GM21423 (cell line): ENCODE data around the gene EPHA1.
"Not testable (repeated sequence)": the region's sequence is repeated elsewhere in the genome, so short reads cannot be mapped to it uniquely, and the experiment has no call there.

Experiments used
- ATAC-seq: cut with Tn5 transposase; IDR thresholded peaks from one replicate; pipeline ENCODE4 v1.9.1; 2021; ENCODE audit warnings: mild to moderate bottlenecking, moderate library complexity; ENCODE audit not compliant: unreplicated experiment

EPHA1 gene

DNA sequence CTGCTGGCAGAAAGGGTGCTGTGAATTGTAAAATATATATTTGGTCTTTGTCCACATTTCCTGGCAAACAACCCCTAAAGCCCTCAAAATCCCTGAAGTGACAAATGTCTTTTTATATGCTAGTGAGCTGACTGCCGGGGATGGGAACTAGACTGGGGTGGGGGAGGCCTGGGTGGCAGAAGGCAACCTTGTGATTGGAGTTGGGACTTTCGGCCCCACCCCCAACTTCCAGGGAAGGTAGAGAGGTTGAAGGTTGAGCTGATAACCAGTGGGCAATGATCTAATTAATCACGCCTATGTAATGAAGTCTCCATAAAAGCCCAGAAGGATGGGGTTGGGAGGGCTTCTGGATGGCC, 2.7 kb downstream of the EPHA1 start:
- ATAC-seq = no peak

- no peak for ATAC-seq
Measured at GRCh38 chr7:143405173-143406001, 3.3 kb downstream of the EPHA1 start.

- ATAC-seq = not testable (repeated sequence)
Measured at GRCh38 chr7:143402233-143402632, 6.4 kb downstream of the EPHA1 start.

DNA sequence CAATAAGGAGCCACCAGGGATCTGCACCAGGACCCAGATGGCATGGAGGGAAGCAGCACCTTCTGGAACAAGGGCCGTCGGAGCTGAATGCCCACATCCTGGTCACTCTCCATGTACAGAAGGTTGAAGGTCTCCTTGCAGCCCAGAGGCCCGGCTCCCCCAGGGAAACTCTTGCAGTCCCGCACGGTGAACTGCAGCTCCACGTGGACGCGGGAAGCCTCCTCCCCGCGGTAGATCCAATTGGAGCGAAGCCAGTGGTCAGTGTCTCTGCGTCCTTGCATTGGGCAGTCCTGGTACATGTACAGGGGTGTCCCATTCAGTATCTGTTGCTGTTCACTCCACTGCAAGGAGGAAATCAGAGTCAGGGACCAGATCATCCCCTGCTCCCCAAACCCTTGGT, 7.4 kb downstream of the EPHA1 start:
- no peak for ATAC-seq

DNA sequence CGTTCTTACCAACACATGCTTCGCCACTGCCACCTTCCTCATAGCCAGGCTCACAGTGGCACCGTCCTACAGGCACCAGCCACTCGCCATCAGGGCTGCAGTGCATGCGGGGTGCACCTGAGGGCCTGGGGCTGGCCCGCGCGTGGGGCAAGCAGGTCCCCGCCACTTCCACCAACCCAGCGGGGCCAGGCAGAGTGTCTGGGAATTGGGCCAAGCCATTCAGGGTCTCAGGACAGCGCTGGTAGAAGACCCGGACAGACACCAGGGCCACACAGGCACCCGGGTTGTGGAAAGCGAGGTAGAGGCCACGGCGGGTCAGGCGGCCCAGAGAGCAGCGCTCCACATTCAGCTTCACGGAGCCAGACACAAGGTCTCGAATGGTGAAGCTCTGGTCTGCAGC, 9.0 kb downstream of the EPHA1 start:
- ATAC-seq = no peak

DNA sequence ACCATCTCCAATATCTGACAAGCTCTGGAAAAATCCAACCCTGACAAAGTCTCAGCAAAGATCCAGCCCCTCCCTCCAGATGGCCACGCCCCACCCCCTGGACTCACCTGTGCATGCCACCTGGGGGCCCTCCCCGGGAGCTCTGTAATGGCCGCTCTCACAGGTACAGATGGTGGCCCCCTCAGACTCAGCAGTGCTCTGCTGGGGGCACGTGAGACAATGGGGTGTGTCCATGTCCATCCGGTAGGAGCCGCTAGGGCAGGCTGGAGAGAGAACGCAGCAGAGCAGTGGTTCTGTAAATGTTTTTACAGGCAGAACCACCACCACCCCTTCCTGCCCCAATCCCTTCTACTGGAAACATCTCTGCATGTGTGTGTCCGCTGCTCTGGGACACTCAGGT, 9.5 kb downstream of the EPHA1 start:
- no peak for ATAC-seq

DNA sequence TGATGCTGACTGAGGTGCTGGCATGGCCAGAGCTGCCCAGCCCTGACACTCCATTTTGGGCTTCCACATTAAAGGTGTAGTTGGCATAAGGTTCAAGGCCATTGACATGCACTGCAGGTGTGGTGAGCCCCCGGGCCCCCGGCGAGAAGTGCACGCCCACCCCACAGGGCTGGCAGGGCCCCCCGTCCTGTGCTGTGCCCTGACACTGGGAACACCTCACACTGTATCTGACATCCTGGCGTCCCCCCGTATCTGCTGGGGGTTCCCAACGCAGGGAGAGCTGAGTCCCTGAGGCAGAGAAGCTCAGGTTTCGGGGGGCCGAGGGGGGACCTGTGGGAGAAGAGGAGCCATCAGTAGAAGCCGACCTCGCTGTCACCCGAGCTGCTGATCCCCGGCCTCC, 10.0 kb downstream of the EPHA1 start:
- ATAC-seq = no peak

- ATAC-seq = no peak
Measured at GRCh38 chr7:143397710-143398530, 10.7 kb downstream of the EPHA1 start.

GRCh38 chr7:143396625-143397556, 11.8 kb downstream of the EPHA1 start:
- ATAC-seq = no peak

DNA sequence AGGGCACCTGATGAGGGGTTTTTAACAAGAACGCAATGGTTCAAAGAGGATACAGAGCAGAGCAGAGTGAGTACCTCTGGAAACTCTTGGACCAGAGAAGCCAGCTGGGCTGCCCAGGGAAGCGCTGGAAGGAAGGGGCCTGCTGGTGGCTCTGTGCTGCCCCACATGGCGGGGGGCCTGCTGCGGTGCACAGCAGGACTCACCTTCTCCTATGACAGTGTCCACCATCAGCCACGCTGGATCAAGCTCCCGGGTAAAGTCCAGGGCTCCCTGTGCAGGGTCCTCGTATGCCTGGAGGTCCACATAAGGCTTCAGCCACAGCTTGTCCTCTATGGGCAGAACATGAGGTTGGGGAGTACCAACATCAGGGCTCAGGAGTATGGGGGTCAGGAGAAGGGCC, 12.5 kb downstream of the EPHA1 start:
- ATAC-seq = no peak

GRCh38 chr7:143395187-143396149, 13.2 kb downstream of the EPHA1 start:
- ATAC-seq = no peak

- ATAC-seq = no peak
Measured at GRCh38 chr7:143394777-143395176, 13.9 kb downstream of the EPHA1 start.

- ATAC-seq = no peak
Measured at GRCh38 chr7:143394068-143394467, 14.6 kb downstream of the EPHA1 start.

- no peak for ATAC-seq
Measured at GRCh38 chr7:143393267-143394041, 15.2 kb downstream of the EPHA1 start.

DNA sequence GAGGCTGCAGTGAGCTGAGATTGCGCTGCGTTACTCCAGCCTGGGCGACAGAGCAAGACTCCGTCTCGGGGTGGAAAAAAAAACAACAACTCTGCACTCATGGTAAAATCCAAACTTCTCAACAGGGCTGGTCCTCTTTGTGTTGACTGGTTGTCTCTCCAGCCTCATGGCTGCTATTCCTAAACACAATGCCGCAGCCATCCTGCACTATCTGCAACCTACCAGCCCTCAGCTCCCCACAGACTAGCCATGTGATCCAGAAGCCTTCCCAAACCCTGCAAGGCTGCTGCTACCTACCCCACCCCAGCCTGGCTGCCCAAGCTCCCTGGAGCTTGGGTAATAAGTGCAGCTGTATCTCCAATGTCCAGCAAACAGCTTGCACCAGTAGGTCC, 15.8 kb downstream of the EPHA1 start:
- no peak for ATAC-seq

DNA sequence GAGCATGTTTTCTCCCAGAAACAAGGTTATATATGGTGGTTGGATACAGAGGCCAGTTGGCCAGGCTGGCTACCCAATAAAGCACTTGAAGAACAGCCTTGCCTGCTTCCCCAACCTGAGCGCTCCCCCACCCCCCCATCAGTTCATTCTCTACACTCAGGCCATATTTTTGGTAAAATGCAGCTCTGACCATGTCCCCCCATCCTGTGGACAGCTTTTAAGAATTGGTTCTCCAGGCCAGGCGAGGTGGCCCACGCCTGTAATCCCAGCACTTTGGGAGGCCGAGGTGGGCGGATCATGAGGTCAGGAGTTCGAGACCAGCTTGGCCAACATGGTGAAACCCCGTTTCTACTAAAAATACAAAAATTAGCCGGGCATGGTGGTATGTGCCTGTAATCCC, 16.2 kb downstream of the EPHA1 start:
- ATAC-seq = not testable (repeated sequence)

DNA sequence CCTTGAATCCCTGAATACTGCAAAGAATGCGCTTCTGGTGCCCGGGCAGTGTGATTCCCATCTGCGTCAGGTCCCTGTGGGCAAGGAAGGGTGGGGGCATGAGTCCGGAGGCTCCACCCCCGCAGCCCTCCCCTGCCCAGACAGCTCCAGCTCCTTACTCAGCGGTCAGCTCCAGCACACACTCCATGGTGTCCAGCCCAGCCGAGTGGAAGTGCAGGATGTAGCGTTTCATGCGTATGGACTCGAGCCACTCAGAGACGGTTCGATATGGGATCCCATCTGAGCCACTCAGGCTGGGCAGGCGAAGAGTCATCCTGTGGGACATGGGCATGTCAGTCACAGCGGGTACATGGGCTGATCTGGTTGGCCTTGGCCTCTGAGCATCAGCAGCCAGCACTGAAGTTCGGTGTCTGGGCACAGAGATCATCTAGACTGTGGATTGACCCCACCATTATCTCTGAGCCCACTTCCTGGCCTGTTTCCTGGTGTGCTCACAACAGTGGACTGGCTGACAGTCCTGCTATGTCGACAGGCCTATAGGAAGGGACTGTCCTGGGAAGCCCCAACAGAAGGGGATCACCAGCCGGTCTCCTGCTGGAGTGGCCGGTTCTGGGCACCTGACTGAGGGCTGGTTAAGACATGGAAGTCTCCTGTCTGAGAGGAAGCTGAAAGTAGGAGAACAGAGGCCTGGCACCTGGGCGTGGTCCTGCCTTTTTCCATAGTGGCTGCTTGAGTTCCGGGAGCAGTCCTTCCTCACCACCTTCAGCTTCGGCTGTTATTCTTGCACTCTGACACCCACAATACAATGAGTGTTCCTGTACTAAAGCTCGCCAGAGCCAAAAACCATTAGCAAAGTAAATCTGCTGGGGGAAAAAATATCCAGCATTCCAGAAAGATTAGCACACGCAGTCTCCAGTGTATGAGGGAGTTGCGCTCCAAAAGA, 16.9 kb downstream of the EPHA1 start:
- no peak for ATAC-seq

DNA sequence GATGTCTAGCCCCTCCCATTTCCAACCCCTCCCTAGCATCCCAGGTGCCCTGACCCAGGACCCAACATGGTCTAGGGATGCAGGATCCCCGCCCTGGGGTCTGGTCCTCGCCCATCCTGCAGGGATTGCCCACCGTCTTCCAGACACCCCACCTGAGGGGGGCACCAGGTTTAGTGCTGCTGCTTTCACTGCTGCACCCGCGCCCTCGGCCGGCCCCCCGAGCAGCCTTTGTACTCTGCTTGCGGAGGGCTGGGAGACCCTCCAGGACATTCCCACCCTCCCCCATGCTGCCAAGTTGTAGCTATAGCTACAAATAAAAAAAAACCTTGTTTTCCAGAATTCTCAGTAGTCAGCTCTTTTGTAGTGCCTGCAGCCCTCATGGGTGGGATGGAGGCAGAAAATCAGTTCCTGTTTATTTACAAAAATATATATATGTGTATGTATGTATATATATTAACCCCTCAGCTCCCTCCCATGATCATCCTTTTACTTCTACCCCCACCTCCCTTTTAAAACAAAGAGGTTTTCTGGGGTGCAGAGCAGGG, 17.8 kb downstream of the EPHA1 start:
- ATAC-seq = no peak
